ENCODE results near the gene METTL27. TPM values are rescaled to one million over a fixed set of nuclear protein-coding genes. Genes with fewer than 3 reads are reported as not detected.
"Not testable (repeated sequence)": the region's sequence is repeated elsewhere in the genome, so short reads cannot be mapped to it uniquely, and the experiment has no call there.

The METTL27 gene
- total RNA-seq, 2 donors from 2014 or later: 1.8 TPM; not detected in 1

- Mint-ChIP-seq H3K4me3 (no peak overlapping the region), H3K27ac (no peak overlapping the region), H3K27me3 (ENCODE audit: low read depth) (peaks cover 6% of the 10 kb centered on the region), H3K4me1 (ENCODE audit: low read depth) (no peaks in the 10 kb centered on the region), H3K9me3 (no peaks in the 10 kb centered on the region), H3K36me3 (ENCODE audit: insufficient read depth in 2 of 2) (no peaks in the 10 kb centered on the region)
- no peak for ATAC-seq (replicated peaks in 1 of 2)
- DNase-seq: no peak
These were observed 2.3 kb downstream of the METTL27 start for GRCh38 chr7:73839743-73840714.

GRCh38 chr7:73839290-73839689 is 3.0 kb downstream of the METTL27 start:
- ATAC-seq (replicated peaks in 1 of 2): no peak
- Mint-ChIP-seq H3K4me3 (no peak overlapping the region), H3K9me3 (no peaks in the 10 kb centered on the region), H3K27me3 (ENCODE audit: low read depth) (peaks cover 6% of the 10 kb centered on the region), H3K27ac (no peak overlapping the region), H3K36me3 (ENCODE audit: insufficient read depth in 2 of 2) (no peaks in the 10 kb centered on the region), H3K4me1 (ENCODE audit: low read depth) (no peaks in the 10 kb centered on the region)
- no peak for DNase-seq

- Mint-ChIP-seq H3K4me1 (ENCODE audit: low read depth) (no peaks in the 10 kb centered on the region), H3K36me3 (ENCODE audit: insufficient read depth in 2 of 2) (no peaks in the 10 kb centered on the region), H3K9me3 (no peaks in the 10 kb centered on the region), H3K27me3 (ENCODE audit: low read depth) (peaks cover 2% of the 10 kb centered on the region), H3K27ac (no peak overlapping the region), H3K4me3 (no peak overlapping the region)
- DNase-seq (no peak), ATAC-seq (replicated peaks in 1 of 2) (no peak)
These were observed 3.7 kb downstream of the METTL27 start for GRCh38 chr7:73838642-73839041.

- not testable (repeated sequence) for DNase-seq; H3K4me3 Mint-ChIP-seq; H3K4me1 Mint-ChIP-seq (ENCODE audit: low read depth); H3K27me3 Mint-ChIP-seq (ENCODE audit: low read depth); H3K27ac Mint-ChIP-seq; ATAC-seq (replicated peaks in 1 of 2); H3K36me3 Mint-ChIP-seq (ENCODE audit: insufficient read depth in 2 of 2); H3K9me3 Mint-ChIP-seq
These were observed 5.1 kb downstream of the METTL27 start for GRCh38 chr7:73837167-73837566.

- H3K36me3 Mint-ChIP-seq (ENCODE audit: insufficient read depth in 2 of 2): no peaks in the 10 kb centered on the region
- no peak for DNase-seq
- no peak for ATAC-seq (replicated peaks in 1 of 2)
- no peaks in the 10 kb centered on the region for H3K4me1 Mint-ChIP-seq (ENCODE audit: low read depth)
- H3K4me3 Mint-ChIP-seq: no peak overlapping the region
- H3K27me3 Mint-ChIP-seq (ENCODE audit: low read depth): no peaks in the 10 kb centered on the region
- no peaks in the 10 kb centered on the region for H3K9me3 Mint-ChIP-seq
- no peak overlapping the region for H3K27ac Mint-ChIP-seq
These were observed 7.6 kb downstream of the METTL27 start for GRCh38 chr7:73834626-73835191.

GRCh38 chr7:73833251-73833919 is 8.9 kb downstream of the METTL27 start:
- DNase-seq (no peak), ATAC-seq (replicated peaks in 1 of 2) (no peak)
- Mint-ChIP-seq H3K4me1 (ENCODE audit: low read depth) (peaks cover 7% of the 10 kb centered on the region), H3K27ac (no peak overlapping the region), H3K27me3 (ENCODE audit: low read depth) (peaks cover 6% of the 10 kb centered on the region), H3K9me3 (no peaks in the 10 kb centered on the region), H3K4me3 (no peak overlapping the region), H3K36me3 (ENCODE audit: insufficient read depth in 2 of 2) (no peaks in the 10 kb centered on the region)

GRCh38 chr7:73832806-73833205 is 9.5 kb downstream of the METTL27 start:
- DNase-seq (no peak), ATAC-seq (replicated peaks in 1 of 2) (no peak)
- Mint-ChIP-seq H3K4me1 (ENCODE audit: low read depth) (peaks cover 13% of the 10 kb centered on the region), H3K4me3 (no peak overlapping the region), H3K9me3 (no peaks in the 10 kb centered on the region), H3K27ac (no peak overlapping the region), H3K27me3 (ENCODE audit: low read depth) (peaks cover 8% of the 10 kb centered on the region), H3K36me3 (ENCODE audit: insufficient read depth in 2 of 2) (no peaks in the 10 kb centered on the region)

- Mint-ChIP-seq H3K4me3 (no peak overlapping the region), H3K27me3 (ENCODE audit: low read depth) (peaks cover 16% of the 10 kb centered on the region), H3K27ac (no peak overlapping the region), H3K4me1 (ENCODE audit: low read depth) (peaks cover 21% of the 10 kb centered on the region), H3K36me3 (ENCODE audit: insufficient read depth in 2 of 2) (no peaks in the 10 kb centered on the region), H3K9me3 (no peaks in the 10 kb centered on the region)
- no peak for ATAC-seq (replicated peaks in 1 of 2)
- no peak for DNase-seq
These were observed 10.3 kb downstream of the METTL27 start for GRCh38 chr7:73831834-73832651.

- no peak for ATAC-seq (replicated peaks in 1 of 2)
- H3K4me1 Mint-ChIP-seq (ENCODE audit: low read depth): peaks cover 26% of the 10 kb centered on the region
These were observed 10.8 kb downstream of the METTL27 start for GRCh38 chr7:73831584-73831833.

GRCh38 chr7:73830681-73831583 is 11.4 kb downstream of the METTL27 start, which contains the start of gene CLDN4:
Gene CLDN4 (plus strand): TSS chr7:73830996. CDS start chr7:73831202, 206 bp downstream.
- ATAC-seq (replicated peaks in 1 of 2) (no peak), DNase-seq (no peak)
- H3K4me1 Mint-ChIP-seq (ENCODE audit: low read depth): peaks cover 26% of the 10 kb centered on the region
- H3K9me3 Mint-ChIP-seq: no peaks in the 10 kb centered on the region
- no peak within 1 kb of the TSS for H3K4me3 Mint-ChIP-seq
- no peak within 1 kb of the TSS for H3K27ac Mint-ChIP-seq
- peaks cover 27% of the 10 kb centered on the region for H3K27me3 Mint-ChIP-seq (ENCODE audit: low read depth)
- no peaks in the 10 kb centered on the region for H3K36me3 Mint-ChIP-seq (ENCODE audit: insufficient read depth in 2 of 2)

More at GRCh38 chr7:73831584-73831833, 10.8 kb downstream of the METTL27 start:
- Mint-ChIP-seq H3K4me3 (no peak overlapping the region), H3K27me3 (ENCODE audit: low read depth) (peaks cover 21% of the 10 kb centered on the region), H3K9me3 (no peaks in the 10 kb centered on the region), H3K36me3 (ENCODE audit: insufficient read depth in 2 of 2) (no peaks in the 10 kb centered on the region), H3K27ac (no peak overlapping the region)
- DNase-seq: no peak

GRCh38 chr7:73829921-73830680 is 12.2 kb downstream of the METTL27 start:
- H3K4me3 Mint-ChIP-seq: no peak overlapping the region
- H3K36me3 Mint-ChIP-seq (ENCODE audit: insufficient read depth in 2 of 2): no peaks in the 10 kb centered on the region
- DNase-seq (no peak), ATAC-seq (replicated peaks in 1 of 2) (no peak)
- H3K9me3 Mint-ChIP-seq: no peaks in the 10 kb centered on the region
- H3K27ac Mint-ChIP-seq: no peak overlapping the region
- H3K27me3 Mint-ChIP-seq (ENCODE audit: low read depth): peaks cover 29% of the 10 kb centered on the region
- peaks cover 26% of the 10 kb centered on the region for H3K4me1 Mint-ChIP-seq (ENCODE audit: low read depth)

All from activated T-cell treated with anti-CD3 and anti-CD28 coated beads, Interleukin-2, amount 50 U/mL, for 72 hours (primary cell).